Non-pigmented ciliary epithelial cell (primary cell): Measurements from ENCODE around the gene TRIM32.

Source experiments
- DNase-seq: peaks from one replicate; pipeline ENCODE4 v3.0.0-alpha.2; 2010; ENCODE audit warnings: low read depth

TRIM32 gene

DNA sequence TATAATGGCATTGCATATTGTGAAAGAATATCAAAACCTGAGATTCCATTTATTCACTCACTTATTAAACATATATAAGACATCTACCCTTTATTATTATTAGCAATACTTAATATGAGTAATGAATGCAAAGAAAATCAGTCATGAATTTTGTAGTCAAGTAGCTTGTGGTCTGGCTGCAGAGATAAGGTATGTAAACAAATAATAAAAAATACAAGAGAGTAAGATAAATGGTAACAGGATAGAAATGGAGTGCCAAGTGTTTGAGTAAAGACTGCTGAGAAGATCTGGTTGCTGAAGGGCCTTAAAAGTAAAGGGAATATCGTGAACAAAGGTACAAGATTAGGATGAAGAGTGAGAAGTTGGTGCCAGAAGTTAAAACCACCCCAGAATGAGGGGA lies 18.4 kb downstream of the TRIM32 start:
- no peak for DNase-seq

GRCh38 chr9:116706310-116707290 lies 19.5 kb downstream of the TRIM32 start:
- DNase-seq, result no peak

GRCh38 chr9:116712781-116713180 lies 25.7 kb downstream of the TRIM32 start:
- no peak for DNase-seq

DNA sequence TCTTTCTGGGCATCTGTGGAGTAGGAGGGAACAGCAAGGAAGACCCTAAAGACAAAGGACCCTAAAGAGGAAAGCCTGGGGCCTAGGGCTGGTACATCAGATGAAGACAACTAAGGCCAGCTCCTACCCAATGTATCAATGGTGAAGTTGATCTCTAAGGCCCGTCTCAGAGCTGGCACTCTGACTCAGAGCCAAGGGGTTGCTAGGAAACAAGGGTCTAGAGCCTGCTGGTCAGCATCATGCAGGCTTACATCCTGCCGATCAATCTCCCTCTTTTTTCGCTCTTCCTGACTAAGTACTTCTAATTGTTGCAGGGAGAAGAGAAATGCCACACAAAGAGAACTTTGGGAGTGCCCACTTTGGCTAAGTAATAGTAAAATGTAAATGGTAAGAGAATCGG lies 26.2 kb downstream of the TRIM32 start:
- DNase-seq, result no peak

DNA sequence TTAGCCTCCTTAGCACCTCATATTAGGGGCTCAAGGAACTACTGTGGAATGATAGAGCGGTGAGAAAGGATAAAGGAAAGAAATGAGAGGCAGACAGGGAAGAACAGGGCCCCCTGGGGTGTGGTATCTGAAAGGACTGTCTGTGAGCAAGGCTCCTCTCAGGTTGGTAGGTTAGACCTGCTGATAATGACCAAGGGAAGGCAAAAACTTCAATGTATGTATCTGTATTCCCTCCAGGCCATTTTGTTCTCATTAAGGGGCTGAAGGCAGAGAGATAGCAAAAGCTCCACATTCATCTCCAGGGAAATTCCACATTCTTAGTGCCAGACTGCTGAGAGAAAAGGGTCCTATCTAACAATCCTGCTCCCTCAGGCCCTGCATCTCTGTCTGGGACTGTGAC lies 28.6 kb downstream of the TRIM32 start:
- no peak for DNase-seq

DNA sequence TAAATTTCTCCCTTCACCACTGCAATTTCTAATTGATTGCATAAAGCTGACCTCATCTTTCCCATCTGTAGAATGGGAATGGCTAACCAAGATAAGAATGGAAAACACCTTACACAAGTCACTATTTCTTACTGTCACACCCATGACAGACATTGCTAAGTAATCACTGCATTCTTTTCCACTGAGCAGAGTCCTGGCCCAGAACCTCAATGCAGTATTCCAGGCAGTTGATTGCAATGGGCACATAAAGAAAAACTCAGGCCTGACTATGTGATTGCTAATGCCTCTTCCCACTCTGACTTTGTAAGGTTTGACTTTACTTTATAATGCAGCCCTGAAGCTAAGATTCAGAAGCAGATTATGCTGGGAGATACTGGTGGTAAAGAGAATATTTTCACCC lies 29.3 kb downstream of the TRIM32 start:
- no peak for DNase-seq

DNA sequence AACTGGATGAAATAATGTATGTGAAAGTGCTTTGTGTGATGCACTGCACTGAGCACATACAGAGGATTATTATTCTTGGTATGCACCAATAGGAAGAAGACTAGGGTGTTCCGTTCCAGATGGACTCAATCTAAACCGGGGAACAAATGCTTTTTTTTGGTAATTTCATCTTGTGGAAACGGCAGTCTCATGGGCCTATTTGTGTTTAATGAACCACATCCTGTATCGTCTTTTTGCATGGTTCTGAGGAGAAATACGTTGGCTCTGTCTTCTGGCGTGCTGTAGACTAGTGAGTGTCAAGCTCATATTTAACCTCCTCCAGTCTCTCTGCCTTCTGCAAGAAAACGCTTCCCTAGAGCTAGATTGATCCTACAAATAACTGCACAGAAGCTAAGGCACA lies 30.0 kb downstream of the TRIM32 start:
- no peak for DNase-seq

- DNase-seq, result no peak
Observed at GRCh38 chr9:116718111-116718510, 31.0 kb downstream of the TRIM32 start.

DNA sequence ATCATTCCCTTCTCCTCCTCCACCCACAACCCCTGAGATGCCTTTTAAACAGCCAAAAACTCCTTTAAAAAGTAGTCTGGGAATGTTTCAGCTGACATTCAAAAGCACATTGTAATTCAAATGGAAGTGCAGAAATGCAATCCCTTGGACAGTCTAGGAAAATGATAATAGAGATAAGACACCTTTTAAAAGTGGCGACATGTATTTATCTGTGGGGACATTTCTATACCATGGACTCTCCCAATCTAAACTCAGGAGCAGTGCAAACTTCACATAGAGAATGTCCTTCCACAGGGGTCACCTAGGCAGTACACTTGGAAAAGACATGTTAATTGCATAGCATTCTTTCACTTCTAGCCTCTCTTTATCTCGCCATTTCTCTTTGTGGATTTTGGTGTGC lies 33.0 kb downstream of the TRIM32 start:
- no peak for DNase-seq

- no peak for DNase-seq
Observed at GRCh38 chr9:116721411-116721810, 34.3 kb downstream of the TRIM32 start.

DNA sequence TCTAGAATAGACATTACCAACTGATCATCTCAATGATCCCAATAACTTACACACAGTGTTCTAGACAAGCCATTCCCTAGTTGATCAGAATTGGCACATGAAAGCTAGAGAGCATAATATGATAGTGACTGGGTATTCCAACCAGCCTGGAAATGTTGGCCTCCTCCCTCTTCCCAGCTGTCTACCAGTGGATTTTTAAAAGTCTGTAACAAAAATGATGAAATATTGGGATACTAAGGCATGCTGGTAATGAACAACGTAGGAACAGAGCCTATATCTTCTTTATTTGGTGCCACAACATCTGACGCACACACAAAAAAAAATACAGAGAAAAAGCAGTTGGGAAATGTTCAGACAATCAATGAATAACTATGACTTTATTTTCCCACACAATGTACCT lies 34.8 kb downstream of the TRIM32 start:
- DNase-seq, result no peak

DNA sequence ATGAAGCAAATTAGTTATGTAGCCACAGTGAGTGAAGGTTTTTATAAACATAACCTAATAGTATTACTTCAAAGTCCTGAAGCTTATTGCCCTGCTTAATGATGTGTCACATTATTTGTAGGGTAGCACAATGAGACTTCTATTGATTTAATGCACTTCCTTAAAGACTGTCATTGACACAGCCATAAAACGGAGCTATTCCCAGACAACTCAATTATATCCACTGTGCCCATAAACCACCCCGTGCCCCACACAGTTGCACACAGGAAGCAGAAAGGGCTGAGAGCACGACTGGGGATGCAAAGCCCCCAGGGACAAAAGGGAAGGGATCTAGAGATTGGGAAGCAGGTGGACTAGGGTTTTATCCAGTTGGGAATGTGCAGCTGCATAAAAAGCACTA lies 37.0 kb downstream of the TRIM32 start:
- DNase-seq, result no peak

DNA sequence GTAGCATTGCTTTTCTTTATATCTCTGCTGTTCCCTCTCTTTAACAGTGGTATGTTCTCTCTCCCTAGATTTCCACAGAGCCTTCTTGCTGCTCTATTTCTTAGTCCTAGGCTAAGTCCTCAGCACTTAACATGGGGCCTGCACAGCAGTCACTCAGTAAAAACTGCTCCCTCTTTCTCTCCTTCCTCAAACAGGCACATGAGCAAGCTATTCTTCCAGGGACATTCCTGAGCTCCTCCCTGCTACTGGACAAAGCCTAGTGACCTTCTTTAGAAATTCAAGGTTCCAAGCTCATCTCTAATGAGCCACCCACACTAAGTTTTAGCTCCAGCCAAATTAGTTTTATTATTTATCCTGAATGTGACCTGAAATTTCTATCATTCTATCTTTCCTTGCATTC lies 39.5 kb downstream of the TRIM32 start:
- DNase-seq, result no peak

DNA sequence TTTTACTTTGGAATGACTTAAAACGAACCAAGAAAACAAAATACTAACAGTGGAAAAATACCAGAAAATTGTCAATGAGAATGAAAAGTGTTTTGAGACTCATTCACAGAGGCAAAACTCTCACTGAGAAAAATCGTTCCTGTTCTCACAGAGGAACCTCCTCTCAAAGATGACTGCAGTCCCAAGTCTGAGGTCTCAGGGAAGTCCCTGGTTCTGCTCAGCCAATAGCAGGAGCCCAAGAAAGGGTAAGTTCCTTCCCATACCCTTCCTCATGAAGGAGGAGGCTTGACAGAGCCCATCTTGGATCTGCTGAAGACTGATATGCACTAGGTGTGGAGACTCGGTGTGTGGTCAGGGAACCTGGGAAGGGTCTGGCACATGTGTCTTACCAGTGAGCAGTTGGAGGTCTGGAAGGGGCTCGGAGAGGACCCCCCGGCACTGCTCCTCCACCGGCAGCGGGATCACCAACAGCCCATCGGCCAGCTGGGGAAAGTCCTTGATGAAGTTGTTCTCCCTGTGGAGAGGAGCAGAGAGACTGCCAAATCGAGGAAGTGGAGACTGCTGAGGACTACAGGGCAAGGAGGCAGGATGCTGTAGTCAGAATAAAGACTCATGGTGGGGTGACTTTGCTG lies 46.0 kb downstream of the TRIM32 start:
- DNase-seq, result no peak

GRCh38 chr9:116736399-116737151 lies 49.5 kb downstream of the TRIM32 start:
- DNase-seq, result no peak

- peak; percentile 22 for DNase-seq
Observed at GRCh38 chr9:116737152-116737546, 50.0 kb downstream of the TRIM32 start.

- no peak for DNase-seq
Observed at GRCh38 chr9:116741086-116741740, 54.1 kb downstream of the TRIM32 start.

GRCh38 chr9:116741742-116742141 lies 54.6 kb downstream of the TRIM32 start:
- no peak for DNase-seq

- DNase-seq, result no peak
Observed at GRCh38 chr9:116749176-116749575, 62.1 kb downstream of the TRIM32 start.

DNA sequence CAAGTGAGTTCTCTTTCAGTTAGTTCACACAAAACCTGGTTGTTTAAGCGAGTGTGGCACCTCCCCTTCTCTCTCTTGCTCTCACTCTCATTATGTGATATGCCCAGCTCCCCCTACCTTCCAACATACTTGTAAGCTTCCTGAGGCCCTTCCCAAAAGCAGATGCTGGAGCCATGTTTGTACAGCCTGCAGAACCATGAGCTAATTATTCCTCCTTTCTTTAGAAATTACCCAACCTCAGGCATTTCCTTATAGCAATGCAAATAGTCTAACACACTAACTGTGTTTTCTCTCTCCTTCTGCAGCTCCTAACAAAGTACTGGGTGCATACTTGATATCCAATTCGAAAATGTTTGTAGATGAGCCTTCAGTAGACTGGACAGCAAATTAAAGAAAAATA lies 62.7 kb downstream of the TRIM32 start:
- DNase-seq, result no peak

DNA sequence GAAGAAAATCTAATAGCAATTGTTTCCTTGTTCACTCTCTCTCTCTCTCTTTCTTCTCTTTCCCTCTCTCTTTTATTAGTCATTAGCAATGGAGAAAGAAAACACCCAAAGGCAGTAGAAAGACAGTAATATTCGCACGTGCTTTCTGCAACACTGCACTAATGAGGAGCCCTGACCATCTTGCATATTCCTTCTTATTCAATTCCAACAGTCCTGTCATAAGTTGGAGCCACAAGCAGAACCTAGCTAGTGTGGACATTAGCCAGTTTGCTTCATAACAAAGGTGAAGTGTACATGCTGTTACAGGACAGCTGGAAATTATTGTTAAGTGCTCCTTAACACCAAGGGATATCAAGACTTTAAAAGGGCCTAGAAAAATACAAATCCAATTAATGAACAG lies 63.4 kb downstream of the TRIM32 start:
- no peak for DNase-seq
